GM03348 (cell line): ENCODE data around the gene UNC93B1.

Experiments
- DNase-seq: peaks from one replicate; pipeline ENCODE4 v3.0.0; 2012; ENCODE audit warnings: low spot score

The UNC93B1 gene

GRCh38 chr11:68040101-68040956 lies 36.4 kb upstream of the UNC93B1 start:
- peak; percentile 86 for DNase-seq

DNA sequence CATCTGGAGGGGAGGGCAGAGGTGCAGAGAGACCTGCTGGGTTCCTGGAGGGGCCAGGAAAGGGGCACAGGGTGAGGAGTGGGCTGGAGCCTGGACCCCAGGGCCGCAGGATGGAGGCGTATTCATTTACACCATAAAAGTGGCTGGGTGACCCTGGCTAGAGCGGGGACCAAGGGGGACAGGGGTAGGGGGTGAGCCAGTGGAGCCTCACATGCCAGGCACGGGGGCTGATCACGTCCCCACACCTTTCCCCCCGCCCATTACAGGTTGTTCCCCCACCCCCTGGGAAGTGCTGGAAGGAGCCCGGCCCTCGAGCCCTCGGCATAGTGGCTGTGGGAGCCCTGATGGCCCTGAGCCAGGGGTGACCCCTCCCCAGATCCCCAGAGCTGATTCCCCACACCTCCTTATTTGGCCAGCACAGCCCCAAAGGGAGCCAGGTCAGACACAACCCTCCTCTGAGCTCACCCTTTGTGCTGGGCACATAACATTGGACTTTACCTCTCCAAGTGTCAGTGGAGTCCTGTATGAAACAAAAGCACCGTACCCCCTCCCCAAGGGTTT lies 35.7 kb upstream of the UNC93B1 start:
- DNase-seq = no peak

- DNase-seq = peak; percentile 97
These were observed 35.0 kb upstream of the UNC93B1 start, which contains the start of gene TCIRG1 for GRCh38 chr11:68038718-68039525. Gene TCIRG1, plus strand, starts transcription at chr11:68039025. Its CDS starts 2,247 bp downstream, at chr11:68041272.

- no peak for DNase-seq
These were observed 34.4 kb upstream of the UNC93B1 start for GRCh38 chr11:68038226-68038717.

DNA sequence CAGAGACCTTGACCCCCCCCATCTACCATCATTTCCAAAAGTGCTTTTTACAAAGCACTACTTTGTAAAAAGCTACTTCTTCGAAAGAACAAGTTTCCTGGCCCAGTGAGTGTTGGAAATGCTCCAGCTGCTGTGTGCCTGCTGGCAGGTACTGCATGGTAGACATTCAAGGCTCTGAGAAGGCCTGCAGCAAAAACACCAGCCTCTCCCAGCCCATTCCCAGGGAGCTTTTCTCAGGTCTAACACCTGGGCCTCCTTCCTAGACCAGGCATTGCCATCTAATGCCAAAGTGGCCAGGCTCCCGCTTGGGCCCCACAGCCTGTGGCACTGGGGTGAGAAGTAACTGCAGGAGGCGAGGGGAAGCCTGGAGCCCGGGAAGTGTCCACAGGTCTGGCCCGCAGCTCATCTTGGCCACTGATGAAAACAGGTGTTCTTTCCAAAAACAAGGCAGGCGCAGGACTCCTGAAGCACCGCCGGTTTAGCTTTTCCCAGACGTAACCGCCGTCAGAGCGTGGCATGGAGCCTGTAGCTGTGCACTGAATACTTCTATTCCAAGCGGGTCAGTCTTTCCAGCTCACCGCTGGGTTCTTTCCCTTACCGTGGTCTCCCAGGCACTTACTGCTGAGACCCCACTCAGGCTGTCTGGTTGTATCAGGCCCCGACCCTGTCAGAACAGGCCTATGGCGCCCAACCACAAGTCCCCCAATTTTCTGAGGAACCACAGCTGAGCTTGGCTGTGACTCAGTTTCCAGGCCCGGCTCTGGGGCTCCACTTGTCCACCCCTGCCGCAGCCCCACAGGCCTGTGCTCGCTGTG lies 33.7 kb upstream of the UNC93B1 start:
- DNase-seq = no peak

GRCh38 chr11:68036717-68037239 lies 32.9 kb upstream of the UNC93B1 start:
- no peak for DNase-seq

DNA sequence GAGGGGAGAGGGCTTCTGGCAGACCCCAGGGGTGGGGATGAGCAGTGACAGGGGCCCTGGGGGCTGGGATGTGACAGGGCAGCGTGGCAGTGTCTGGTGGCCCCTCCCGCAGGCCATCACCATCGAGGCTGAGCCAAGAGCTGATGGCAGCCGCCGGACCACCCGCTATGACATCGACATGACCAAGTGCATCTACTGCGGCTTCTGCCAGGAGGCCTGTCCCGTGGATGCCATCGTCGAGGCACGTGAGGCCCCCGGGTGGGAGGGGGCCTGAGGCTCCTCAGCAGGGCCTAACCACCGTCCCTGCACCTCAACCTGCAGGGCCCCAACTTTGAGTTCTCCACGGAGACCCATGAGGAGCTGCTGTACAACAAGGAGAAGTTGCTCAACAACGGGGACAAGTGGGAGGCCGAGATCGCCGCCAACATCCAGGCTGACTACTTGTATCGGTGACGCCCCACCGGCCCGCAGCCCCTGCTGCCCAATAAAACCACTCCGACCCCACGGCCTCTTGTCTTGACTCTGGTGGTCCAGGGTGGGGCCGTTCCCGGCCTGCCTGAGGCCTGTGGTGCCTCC lies 32.3 kb upstream of the UNC93B1 start:
- no peak for DNase-seq

- DNase-seq = no peak
These were observed 31.5 kb upstream of the UNC93B1 start for GRCh38 chr11:68035266-68035876.

DNA sequence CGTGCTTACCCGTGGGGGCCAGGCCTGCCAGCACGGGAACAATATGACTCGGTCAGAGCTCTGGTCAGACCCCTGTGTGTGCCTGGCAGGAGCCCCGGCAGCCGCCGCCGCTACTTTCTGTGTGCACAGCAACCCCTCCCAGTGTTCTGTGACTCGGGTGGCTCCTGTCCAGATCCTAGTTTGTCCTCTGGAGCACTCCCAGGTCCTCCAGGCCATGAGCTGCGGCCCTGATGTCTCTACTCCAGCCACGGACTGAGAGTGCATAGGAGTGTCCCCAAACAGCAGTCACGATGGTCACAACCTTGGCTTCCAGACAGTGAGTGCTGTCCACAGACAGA lies 29.8 kb upstream of the UNC93B1 start:
- no peak for DNase-seq

- no peak for DNase-seq
These were observed 29.3 kb upstream of the UNC93B1 start for GRCh38 chr11:68032997-68033707.

GRCh38 chr11:68032003-68032402 lies 28.1 kb upstream of the UNC93B1 start:
- no peak for DNase-seq

DNA sequence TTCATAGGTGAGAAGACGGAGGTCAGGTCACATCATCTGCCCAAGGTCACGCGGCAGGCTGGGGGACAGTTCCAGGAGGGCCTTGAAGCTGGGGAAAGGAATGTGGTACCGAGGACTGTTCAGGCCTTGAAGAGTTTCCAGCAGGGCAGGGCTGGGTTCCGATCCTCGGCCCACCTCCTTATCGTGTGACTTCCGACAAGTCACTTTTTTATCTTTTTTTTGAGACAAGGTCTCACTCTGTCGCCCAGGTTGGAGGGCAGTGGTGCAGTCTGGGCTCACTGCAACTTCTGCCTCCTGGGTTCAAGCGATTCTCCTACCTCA lies 27.2 kb upstream of the UNC93B1 start:
- DNase-seq = peak; percentile 58

- peak; percentile 99 for DNase-seq
These were observed 26.6 kb upstream of the UNC93B1 start, which contains the start of gene NDUFS8 for GRCh38 chr11:68030318-68031143. Gene NDUFS8, plus strand, starts transcription at chr11:68030681. Its CDS starts 1,471 bp downstream, at chr11:68032152.

- no peak for DNase-seq
These were observed 25.1 kb upstream of the UNC93B1 start for GRCh38 chr11:68028802-68029545.

- DNase-seq = no peak
These were observed 23.8 kb upstream of the UNC93B1 start for GRCh38 chr11:68027667-68028066.

DNA sequence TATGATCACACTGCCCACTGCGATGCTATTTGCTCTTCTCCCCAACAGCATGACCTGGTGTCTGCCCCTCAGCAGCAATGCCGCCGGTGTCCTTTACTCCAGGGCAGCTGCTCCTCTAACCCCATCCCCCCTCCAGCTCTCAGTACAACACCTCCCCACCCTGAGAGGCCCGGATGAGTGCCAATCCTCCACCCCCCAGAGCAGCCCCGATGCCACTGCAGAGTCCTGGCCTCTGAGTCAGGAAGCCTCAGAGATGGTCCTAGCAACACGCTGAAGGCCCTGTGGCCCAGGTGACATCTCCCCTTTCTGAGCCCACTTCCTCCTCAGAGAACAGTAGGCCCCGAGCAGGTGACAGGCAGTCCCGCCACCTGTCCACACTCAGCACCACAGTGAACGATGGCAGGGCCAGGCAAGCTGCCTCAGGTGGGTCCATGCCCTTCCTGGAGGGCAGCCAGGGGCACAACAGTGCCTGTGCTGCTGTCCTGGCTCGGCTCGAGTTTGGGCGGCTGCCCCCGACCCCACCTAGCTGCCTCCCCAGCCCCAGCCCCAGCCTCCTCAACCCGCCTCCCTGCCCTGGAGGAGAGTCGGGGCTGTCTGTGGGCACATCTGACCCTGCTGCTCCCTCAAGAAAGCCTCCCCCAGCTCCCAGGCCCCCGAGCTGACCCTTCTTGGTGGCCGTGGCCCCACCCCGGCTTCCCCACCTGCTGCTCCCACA lies 22.7 kb upstream of the UNC93B1 start:
- no peak for DNase-seq

GRCh38 chr11:68025047-68025446 lies 21.1 kb upstream of the UNC93B1 start:
- DNase-seq = no peak

DNA sequence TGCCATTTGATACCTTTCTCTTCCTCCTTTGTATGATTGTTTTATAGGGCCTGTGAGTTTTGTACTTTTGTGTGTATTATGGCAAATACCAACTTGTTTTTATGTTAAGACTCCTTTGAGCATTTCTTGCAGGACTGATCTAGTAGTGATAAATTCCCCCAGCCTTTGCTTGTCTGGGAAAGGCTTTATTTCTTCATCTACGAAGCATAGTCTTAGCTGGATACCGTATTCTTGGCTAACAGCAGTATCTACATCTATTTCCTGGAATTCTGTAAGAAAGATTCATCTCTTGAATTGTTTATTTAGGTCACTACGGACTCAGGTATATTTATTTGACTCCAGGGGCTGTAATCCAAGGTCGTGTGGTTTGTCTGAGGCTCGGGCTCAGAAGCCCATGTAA lies 20.6 kb upstream of the UNC93B1 start:
- DNase-seq = no peak
